RWPE1 (cell line): Measurements from ENCODE around the gene GAL3ST1.

Experiments used
- CTCF ChIA-PET: fragments of 350-600 bp; sonication (Branson Sonifier 250); formaldehyde crosslinking; extraction: SDS; loops from one replicate; lab custom pipeline; 2021; lab: Yijun Ruan, JAX
- POLR2A ChIA-PET: fragments of 400-600 bp; formaldehyde crosslinking; extraction: SDS; loops from one replicate; lab custom pipeline; 2020; ENCODE audit warnings: antibody characterized with exemption; ENCODE audit not compliant: low non-redundant PET; lab: Yijun Ruan, JAX
- DNase-seq: peaks from one replicate; pipeline ENCODE4 v3.0.0; 2012; ENCODE audit warnings: low spot score
- H3K27ac ChIP-seq: fragments of 450-650 bp; 2 replicates; pipeline ENCODE4 v1.5.1; 2017
- TF ChIP-seq, protein P1 (sequence below): fragments of 450-650 bp; conservative IDR thresholded peaks from 2 replicates; pipeline ENCODE4 v1.5.1; 2017; ENCODE audit warnings: low read depth, mild to moderate bottlenecking

Gene GAL3ST1

DNA sequence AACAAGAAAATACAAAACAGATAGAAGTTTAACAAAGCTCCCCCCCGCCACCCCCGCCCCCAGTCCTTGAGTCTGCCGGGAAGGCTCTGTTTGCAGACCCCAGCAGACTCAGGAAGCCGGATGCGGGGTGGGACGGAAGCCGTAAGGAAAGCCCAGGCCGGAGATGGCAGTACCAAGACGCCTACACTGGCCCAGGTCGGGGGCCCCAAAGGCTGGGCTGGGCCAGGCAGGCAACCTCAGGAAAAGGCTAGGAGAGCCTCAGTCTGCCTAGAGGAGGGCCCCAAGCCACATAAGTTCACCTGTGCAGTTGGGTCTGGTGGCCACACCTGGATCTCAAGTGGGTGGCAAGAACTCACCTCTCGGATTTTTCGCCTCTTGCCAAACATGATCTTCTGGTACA is 4.0 kb upstream of the GAL3ST1 start:
- TF ChIP-seq, protein P1, sequence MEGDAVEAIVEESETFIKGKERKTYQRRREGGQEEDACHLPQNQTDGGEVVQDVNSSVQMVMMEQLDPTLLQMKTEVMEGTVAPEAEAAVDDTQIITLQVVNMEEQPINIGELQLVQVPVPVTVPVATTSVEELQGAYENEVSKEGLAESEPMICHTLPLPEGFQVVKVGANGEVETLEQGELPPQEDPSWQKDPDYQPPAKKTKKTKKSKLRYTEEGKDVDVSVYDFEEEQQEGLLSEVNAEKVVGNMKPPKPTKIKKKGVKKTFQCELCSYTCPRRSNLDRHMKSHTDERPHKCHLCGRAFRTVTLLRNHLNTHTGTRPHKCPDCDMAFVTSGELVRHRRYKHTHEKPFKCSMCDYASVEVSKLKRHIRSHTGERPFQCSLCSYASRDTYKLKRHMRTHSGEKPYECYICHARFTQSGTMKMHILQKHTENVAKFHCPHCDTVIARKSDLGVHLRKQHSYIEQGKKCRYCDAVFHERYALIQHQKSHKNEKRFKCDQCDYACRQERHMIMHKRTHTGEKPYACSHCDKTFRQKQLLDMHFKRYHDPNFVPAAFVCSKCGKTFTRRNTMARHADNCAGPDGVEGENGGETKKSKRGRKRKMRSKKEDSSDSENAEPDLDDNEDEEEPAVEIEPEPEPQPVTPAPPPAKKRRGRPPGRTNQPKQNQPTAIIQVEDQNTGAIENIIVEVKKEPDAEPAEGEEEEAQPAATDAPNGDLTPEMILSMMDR: no peak
- H3K27ac ChIP-seq: peak overlapping the region; percentile 44
- ChIA-PET CTCF (no interaction called here), POLR2A (no interaction called here)
- DNase-seq: no peak

DNA sequence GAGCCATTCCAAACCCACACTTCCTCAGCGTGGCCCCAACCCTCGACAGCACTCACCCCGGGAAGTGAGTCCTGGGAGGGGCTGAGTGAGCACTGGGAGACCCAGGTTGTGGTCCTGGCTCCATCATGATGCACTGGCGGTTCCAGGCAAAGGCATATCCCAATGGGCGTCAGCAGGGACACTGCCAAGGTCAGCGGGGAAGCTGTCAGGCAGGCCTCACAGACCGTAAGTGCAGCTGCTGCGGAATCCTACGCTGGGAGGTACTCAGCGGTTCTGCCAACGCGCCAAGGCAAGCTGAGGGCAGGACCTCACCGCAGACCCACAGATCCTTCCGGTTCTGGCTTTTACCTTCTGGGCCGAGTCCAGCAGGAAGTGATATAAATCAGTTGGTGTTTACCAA is 1.4 kb upstream of the GAL3ST1 start:
- ChIA-PET CTCF (no interaction called here), POLR2A (no interaction called here)
- no peak for DNase-seq
- TF ChIP-seq, protein P1: no peak
- peak overlapping the region; percentile 8 for H3K27ac ChIP-seq

DNA sequence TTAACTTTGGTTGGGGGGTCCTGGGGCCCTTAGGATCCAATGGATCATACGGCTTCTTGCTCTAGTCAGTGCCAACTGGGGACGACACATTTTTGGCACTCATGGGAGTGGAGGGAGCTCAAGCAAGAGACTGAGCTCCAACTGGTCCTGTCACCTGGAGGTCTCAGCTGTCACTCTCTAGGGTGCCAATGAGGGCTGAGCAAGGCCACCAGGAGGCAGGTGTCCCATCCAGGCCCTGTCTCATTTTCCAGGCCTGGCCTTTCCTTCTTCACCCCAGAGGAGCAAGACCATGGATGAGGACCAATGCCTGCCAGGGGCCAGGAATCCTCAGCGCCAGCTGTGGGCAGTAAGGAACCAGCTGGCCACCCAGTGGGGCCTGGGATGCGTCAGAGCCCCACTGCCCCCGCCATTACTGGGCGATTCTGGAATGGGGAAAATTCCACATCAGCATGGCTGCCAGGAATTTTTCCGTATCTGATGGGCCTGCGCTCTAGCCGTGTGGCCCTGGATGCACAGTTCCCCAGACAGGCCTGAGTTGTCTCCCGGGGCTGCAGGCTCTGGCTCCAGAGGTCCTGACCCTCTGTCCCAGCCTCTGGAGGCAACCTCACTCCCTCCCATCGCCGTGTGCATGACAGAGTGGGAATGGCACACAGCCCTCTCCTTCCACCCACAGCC is 669 bp upstream of the GAL3ST1 start:
- ChIA-PET POLR2A (no interaction called here), CTCF (no interaction called here)
- TF ChIP-seq, protein P1: no peak
- DNase-seq: no peak
- peak overlapping the region; percentile 8 for H3K27ac ChIP-seq

DNA sequence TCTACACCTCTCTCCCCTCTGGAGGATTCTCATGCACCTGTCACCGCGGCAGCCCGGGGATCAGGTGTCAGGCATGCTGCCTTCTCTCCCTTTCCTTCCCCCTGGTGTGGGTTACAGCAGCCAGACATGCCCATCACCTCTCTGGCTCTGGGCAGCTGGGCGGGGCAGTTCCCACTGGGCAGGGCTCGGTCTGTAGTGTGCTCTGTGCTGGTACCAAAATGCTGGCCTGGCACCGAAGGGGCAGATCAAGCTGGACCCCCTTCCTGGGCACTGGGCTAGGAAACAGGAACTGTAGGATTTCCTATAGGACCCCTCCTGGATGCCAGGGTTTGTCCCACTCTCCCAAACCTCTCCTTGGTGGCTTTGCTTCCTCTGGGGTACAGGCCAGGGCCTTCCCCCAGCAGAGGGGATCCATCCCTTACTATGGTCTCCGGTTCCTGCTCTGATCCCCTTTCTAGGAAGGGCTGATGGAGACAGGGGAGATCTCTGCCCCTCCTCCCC is 821 bp downstream of the GAL3ST1 start:
- no peak overlapping the region for H3K27ac ChIP-seq
- ChIA-PET CTCF (no interaction called here), POLR2A (no interaction called here)
- TF ChIP-seq, protein P1: no peak
- no peak for DNase-seq

DNA sequence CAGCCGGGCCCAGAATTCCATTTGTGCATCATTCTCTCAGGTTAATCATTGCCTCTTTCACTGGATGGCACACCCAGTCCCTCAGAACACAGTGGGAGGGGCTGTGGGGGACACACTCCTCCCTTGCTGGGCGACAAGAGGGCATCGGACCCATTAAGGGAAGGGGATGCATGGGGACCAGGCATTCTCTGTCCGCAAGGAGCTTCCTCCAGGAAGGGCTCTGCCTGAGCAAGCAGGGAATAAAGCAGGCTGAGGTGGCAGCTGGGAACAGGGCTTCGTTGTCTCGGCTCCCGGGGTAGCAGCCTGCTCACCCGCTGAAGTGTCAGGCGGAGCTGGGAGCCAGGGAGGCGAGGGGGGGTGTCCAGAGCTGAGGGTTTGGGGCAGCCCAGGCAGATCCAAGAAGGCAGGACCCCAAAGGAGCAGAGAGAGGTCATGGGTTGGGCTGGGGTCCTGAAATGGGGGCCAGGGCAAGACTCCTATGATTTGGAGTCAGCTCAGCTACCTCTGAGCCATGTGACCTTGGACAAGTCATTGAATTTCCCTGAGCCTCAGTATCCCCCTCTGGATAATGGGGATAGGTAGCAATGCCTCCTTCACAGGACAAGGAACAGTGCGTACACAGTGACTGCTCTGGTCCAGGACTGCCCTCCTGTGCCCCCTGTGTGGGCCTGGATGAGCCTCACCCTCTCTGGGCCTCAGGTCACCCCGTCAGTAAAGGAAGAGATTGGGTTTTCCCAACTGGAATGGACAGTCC is 1.4 kb downstream of the GAL3ST1 start:
- DNase-seq: no peak
- TF ChIP-seq, protein P1: no peak
- ChIA-PET CTCF (no interaction called here), POLR2A (no interaction called here)
- H3K27ac ChIP-seq: no peak overlapping the region

DNA sequence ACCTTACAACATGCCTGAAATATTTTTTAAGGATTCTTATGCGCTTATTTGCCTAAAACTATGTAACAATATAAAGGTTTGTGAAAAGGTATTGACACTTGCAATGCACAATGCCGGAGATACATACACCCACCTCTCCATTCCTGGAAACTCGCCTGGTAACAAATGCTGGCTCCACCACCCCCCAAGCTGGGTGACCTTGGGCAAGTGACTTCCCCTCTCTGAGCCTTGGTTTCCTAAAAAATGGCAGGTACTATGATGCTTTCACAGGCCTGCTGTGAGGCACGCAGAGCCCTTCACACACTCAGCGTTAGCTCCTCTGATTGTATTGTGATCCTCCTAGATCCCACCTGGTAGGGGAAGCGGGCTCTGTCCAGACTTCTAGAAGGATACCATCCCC is 2.3 kb downstream of the GAL3ST1 start:
- ChIA-PET POLR2A (no interaction called here), CTCF (no interaction called here)
- no peak for DNase-seq
- H3K27ac ChIP-seq: no peak overlapping the region
- TF ChIP-seq, protein P1: no peak
